MM.1S (cell line): ENCODE measurements around the gene TPM3.

Source experiments
- DNase-seq: peaks from one replicate; pipeline ENCODE4 v3.0.0-alpha.2; 2015
- H2AFZ ChIP-seq: fragments of 300-600 bp; sonication (generic); 2 replicates; pipeline ENCODE4 v1.6.0; 2016; ENCODE audit warnings: antibody characterized with exemption, low read length
- H3F3A ChIP-seq: fragments of 300-600 bp; sonication (generic); 2 replicates; pipeline ENCODE4 v1.6.1; 2016; ENCODE audit warnings: mild to moderate bottlenecking, antibody characterized with exemption, low read length, moderate library complexity, mixed read lengths; ENCODE audit not compliant: insufficient read depth
- H3K27ac ChIP-seq: fragments of 300-600 bp; sonication (generic); 2 replicates; pipeline ENCODE4 v1.5.1; 2016; ENCODE audit warnings: mild to moderate bottlenecking, low read length
- H3K27me3 ChIP-seq: fragments of 300-600 bp; sonication (generic); replicated peaks from 2 replicates; pipeline ENCODE4 v1.6.0; 2016; ENCODE audit warnings: low read length; ENCODE audit not compliant: insufficient read depth
- H3K36me3 ChIP-seq: fragments of 300-600 bp; sonication (generic); replicated peaks from 2 replicates; pipeline ENCODE4 v1.6.1; 2016; ENCODE audit warnings: mild to moderate bottlenecking, low read length, mixed read lengths; ENCODE audit not compliant: insufficient read depth
- H3K4me1 ChIP-seq: fragments of 300-600 bp; sonication (generic); 2 replicates; pipeline ENCODE4 v1.6.1; 2016; ENCODE audit warnings: low read length, mixed read lengths
- H3K4me2 ChIP-seq: fragments of 300-600 bp; sonication (generic); 2 replicates; pipeline ENCODE4 v1.6.0; 2016; ENCODE audit warnings: low read depth, low read length
- H3K4me3 ChIP-seq: fragments of 300-600 bp; sonication (generic); 2 replicates; pipeline ENCODE4 v1.5.1; 2016; ENCODE audit warnings: low read length, mixed read lengths
- H3K79me2 ChIP-seq: fragments of 300-600 bp; sonication (generic); 2 replicates; pipeline ENCODE4 v1.6.1; 2016; ENCODE audit warnings: mixed run types, low read length, mixed read lengths
- H3K9ac ChIP-seq: fragments of 300-600 bp; sonication (generic); 2 replicates; pipeline ENCODE4 v1.6.1; 2016; ENCODE audit warnings: low read length, mixed read lengths
- H3K9me2 ChIP-seq: fragments of 300-600 bp; sonication (generic); replicated peaks from 2 replicates; pipeline ENCODE4 v1.6.1; 2016; ENCODE audit warnings: mild to moderate bottlenecking, low read length, mixed read lengths; ENCODE audit not compliant: insufficient read depth
- H3K9me3 ChIP-seq: fragments of 300-600 bp; sonication (generic); replicated peaks from 2 replicates; pipeline ENCODE4 v1.6.1; 2016; ENCODE audit warnings: mild to moderate bottlenecking, low read length, mixed read lengths; ENCODE audit not compliant: insufficient read depth
- H4K20me1 ChIP-seq: fragments of 300-600 bp; sonication (generic); 2 replicates; pipeline ENCODE4 v1.6.1; 2016; ENCODE audit warnings: mild to moderate bottlenecking, low read length, moderate library complexity, mixed read lengths; ENCODE audit not compliant: insufficient read depth
- CTCF ChIP-seq: fragments of 300-600 bp; sonication (generic); IDR thresholded peaks from 2 replicates; pipeline ENCODE4 v1.5.1; 2016; ENCODE audit warnings: antibody characterized with exemption, low read length, mixed read lengths
- EZH2 ChIP-seq: fragments of 300-600 bp; sonication (generic); optimal IDR thresholded peaks from 2 replicates; pipeline ENCODE3; 2017; ENCODE audit warnings: low read depth, mild to moderate bottlenecking, antibody characterized with exemption, low read length, mixed read lengths
- EZH2phosphoT487 ChIP-seq: fragments of 300-600 bp; sonication (generic); IDR thresholded peaks from 2 replicates; pipeline ENCODE4 v1.6.1; 2018; ENCODE audit warnings: antibody characterized with exemption, low read length

The TPM3 gene

GRCh38 chr1:154213274-154213673, 21.4 kb upstream of the TPM3 start:
- Histone ChIP-seq H3K9me3 (no peaks in the 10 kb centered on the region), H3K9ac (no peak overlapping the region), H3K4me2 (no peak overlapping the region), H3F3A (peaks cover 24% of the 10 kb centered on the region), H2AFZ (no peak overlapping the region), H4K20me1 (no peaks in the 10 kb centered on the region), H3K27ac (no peak overlapping the region), H3K36me3 (peaks cover 27% of the 10 kb centered on the region), H3K4me1 (peaks cover 21% of the 10 kb centered on the region), H3K27me3 (no peaks in the 10 kb centered on the region), H3K4me3 (no peak overlapping the region), H3K9me2 (no peaks in the 10 kb centered on the region), H3K79me2 (peaks cover 61% of the 10 kb centered on the region)
- no peak for DNase-seq
- TF ChIP-seq EZH2 (no peak), EZH2phosphoT487 (no peak), CTCF (no peak)

GRCh38 chr1:154212083-154212482, 20.2 kb upstream of the TPM3 start:
- Histone ChIP-seq H3K27ac (no peak overlapping the region), H3K36me3 (peaks cover 23% of the 10 kb centered on the region), H3K27me3 (no peaks in the 10 kb centered on the region), H3K9me2 (no peaks in the 10 kb centered on the region), H3F3A (peaks cover 24% of the 10 kb centered on the region), H3K9me3 (no peaks in the 10 kb centered on the region), H4K20me1 (no peaks in the 10 kb centered on the region), H3K4me3 (no peak overlapping the region), H3K79me2 (peaks cover 53% of the 10 kb centered on the region), H3K9ac (no peak overlapping the region), H3K4me2 (no peak overlapping the region), H2AFZ (no peak overlapping the region), H3K4me1 (peaks cover 23% of the 10 kb centered on the region)
- no peak for DNase-seq
- TF ChIP-seq CTCF = no peak
- TF ChIP-seq EZH2phosphoT487 = no peak

GRCh38 chr1:154208677-154209388, 16.9 kb upstream of the TPM3 start:
- no peaks in the 10 kb centered on the region for H3K9me2 ChIP-seq
- no peaks in the 10 kb centered on the region for H3K9me3 ChIP-seq
- H3K27ac ChIP-seq = peak overlapping the region; percentile 52; the same call in 1 of the 2 replicates
- no peaks in the 10 kb centered on the region for H3K27me3 ChIP-seq
- TF ChIP-seq EZH2phosphoT487 (no peak), CTCF (no peak), EZH2 (no peak)
- no peak overlapping the region for H3K9ac ChIP-seq
- H3K4me3 ChIP-seq = no peak overlapping the region
- peaks cover 18% of the 10 kb centered on the region for H3K36me3 ChIP-seq
- H3K4me1 ChIP-seq = peaks cover 23% of the 10 kb centered on the region
- H3F3A ChIP-seq = peaks cover 24% of the 10 kb centered on the region
- H2AFZ ChIP-seq = no peak overlapping the region
- peak overlapping the region; percentile 8; the same call in 1 of the 2 replicates for H3K4me2 ChIP-seq
- H3K79me2 ChIP-seq = peaks cover 24% of the 10 kb centered on the region
- peak; percentile 83 for DNase-seq
- H4K20me1 ChIP-seq = no peaks in the 10 kb centered on the region
